Retina (tissue), 1 donor: Measurements from ENCODE around the gene PSMA7.

Experiments used
- DNase-seq: peaks from one replicate; pipeline ENCODE4 v3.0.0-alpha.2; 2016

PSMA7 gene

DNA sequence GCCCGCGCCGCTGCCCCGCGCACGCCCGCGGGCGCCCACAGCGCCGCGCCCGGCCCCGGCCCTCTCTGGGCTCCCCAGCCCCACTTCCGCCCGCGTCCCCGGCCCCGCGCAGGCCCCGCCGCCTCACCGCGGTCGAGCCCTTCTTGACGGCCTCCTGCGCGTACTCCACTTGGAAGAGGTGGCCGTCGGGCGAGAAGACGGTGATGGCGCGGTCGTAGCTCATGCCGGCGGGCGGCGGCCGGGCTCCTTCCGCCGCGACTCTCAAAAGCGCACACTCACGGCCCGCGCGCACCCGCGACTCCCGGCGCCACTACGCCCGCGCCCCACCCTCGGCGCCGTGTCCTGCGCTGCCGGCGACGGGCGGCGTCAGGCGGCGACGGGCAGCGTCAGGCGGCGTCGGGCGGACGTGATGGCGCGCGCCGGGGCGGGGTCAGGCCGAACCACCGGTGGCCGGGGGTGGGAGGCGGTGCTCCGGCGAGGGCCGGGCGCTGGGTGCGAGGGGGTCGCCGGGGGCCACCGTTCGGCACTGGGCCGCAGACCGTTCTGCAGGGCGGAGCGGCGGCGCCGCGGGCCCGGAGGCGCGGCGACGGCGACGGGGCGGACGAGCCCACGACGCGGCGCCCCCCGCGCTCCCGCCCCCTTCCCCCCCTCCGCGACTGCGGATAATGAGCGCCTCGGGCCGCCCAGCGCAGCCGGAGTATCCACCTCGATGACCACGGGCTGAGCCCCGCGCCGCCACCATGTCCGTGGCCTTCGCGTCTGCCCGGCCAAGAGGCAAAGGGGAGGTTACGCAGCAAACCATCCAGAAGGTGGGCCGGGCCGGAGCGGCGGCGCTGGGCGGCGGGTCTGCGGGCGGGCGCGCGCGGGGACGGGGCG, at the start of gene PSMA7, which contains the start of gene SS18L1:
Gene PSMA7 (minus strand): TSS at position 314 of the 876 bp plus-strand sequence. CDS start 91 bp downstream, at position 223.
Gene SS18L1 (plus strand): TSS at position 689 of the 876 bp plus-strand sequence. CDS start 52 bp downstream, at position 741.
- DNase-seq, result peak; percentile 87

DNA sequence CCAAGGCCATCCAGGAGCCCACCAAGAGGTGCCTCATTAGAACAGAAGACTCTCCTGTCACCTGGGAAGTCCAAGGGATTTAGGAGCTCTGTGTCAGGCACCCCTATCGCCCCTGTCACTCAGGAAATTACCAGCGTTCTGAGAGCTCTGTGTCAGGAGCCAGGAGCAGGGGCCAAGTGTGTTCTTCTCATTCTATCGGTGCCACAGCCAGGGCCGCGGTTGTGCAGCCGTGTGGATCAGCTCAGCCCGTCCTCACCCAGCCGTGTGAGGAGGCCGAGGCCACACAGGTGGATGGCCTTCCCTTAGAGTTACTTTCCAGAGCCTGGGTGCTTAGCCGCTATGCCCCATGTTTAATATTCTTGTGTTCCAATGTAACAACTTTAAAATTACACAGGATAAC, 49.4 kb upstream of the PSMA7 start:
- no peak for DNase-seq

DNA sequence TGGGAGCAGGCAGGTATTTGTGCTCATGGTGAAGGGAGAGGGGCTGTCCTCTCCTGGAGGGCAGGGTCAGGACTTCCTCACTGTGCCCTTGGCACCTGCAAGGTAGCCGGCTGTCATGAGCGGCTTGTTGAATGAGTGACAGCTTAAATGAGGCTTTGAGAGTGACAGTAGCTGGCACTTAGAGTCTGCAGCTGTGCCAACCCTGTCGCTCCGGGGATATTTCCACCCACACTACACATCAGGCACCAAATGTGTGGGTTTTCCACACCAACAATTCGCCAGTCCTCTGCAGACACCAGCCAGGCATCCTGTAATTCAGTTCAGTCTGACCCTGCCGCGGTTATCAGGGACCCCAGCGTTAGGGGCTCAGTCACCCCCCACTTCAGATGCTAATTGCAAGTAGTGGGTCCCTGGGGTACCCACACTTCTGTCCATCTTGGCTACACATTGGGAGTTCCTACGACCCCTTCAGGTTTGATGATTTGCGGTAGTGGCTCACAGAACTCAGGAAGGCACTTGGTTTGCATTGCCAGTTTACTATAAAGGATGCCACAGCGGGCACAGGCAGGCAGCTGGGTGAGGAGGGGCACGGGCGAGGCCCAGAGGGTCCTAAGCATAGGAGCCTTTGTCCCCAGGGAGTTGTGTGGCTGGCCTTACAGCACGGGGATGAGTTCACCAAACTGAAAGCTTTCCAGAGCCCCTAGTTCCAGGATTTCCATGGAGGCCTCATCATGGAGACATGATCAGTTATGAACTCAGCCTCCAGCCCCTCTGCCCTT, 48.8 kb upstream of the PSMA7 start:
- DNase-seq, result no peak

DNA sequence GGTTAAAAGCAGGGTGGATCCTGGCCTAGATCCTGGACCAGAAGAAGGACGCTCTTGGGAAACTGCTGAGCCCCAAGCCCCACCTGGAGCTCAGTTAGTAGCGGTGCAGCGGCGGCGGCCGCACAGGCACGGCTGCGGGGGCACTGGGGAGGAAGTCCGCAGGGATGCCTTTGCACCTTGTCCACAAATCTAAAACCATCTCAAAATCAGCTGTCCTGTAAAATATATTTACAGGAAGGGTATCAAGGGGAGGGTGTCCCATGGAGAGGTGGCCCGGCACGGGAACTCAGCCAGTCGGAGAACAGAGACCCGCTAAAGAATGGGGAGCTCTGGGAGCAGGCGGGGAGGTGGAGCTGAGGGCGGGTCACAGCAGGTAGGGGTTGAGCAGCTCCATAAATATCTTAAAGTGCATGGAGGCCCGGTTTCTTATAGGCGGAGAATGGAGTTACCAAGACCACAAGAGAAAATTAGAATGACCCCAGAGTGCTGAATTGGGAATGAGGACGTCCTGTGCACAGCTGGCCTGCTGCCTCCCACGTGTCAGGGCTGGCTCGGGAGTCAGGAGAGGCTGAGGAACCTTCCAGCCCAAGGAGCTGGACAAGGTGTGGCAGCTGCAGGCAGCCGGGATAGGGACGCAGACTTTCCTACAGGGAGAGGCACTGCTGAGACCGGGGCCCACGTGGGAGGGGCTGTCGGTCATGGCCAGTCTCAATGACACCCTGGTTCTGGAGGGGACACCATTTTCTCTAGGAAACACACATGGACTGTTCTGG, 47.6 kb upstream of the PSMA7 start:
- DNase-seq, result no peak

DNA sequence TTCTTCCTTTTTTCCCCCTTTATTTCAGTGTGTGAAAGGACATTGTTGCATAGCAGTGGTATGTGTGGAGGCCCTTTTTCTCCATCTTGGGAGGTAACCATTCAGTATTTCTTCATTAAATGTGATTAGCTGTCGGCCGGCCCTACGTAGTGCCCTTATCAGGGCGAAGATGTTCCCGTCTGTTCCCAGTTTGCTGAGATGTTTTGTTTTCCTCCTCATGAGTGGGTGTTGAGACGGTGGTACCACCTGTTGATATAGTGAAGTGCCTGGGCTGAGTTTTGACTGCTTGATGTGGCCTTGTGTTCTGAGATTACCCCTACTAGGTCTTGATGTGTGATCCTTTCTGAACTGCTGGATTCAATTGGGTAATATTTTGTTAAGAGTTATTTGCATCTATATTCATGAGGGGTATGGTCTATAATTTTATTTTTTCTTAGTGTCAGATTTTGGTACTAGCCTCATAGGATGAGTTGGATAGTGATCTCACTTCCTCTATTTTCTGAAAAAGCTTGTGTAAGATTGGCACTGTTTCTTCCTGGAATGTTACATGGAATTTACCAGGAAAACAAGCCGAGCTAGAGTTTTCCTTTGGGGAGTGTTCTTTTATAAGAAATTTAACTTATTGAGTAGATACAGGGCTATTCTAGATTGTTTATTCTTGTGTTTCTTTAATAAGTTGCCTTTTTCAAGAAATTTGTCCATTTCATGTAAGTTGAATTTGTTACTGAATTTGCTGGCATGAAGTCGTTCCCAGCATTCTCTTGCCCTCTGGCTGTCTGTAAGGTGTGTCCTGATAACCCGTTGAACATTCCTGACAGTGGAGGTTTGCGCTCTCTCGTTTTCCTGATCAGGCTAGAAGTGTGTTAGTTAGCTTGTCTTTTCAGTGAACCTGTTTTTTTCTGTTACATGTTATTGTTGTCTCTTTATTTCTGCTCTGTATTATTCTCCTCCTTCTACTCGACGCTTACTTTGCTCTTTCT, 44.0 kb upstream of the PSMA7 start:
- no peak for DNase-seq

DNA sequence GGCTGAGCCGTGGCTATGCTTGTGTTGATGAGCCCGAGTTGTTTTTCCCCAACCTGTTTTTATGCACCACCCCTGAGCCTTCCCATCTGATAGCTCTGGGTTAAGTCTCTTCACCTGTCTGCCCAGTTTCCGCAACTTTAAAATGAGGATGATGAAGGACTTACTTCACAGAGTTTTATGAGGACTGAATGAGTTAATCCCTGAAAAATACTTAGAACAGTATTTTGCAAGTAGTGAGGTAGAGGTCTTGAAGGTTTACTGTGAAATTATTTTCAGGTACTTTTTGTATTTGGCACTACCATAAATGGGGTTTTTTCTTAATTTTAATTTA, 42.9 kb upstream of the PSMA7 start:
- DNase-seq, result no peak

DNA sequence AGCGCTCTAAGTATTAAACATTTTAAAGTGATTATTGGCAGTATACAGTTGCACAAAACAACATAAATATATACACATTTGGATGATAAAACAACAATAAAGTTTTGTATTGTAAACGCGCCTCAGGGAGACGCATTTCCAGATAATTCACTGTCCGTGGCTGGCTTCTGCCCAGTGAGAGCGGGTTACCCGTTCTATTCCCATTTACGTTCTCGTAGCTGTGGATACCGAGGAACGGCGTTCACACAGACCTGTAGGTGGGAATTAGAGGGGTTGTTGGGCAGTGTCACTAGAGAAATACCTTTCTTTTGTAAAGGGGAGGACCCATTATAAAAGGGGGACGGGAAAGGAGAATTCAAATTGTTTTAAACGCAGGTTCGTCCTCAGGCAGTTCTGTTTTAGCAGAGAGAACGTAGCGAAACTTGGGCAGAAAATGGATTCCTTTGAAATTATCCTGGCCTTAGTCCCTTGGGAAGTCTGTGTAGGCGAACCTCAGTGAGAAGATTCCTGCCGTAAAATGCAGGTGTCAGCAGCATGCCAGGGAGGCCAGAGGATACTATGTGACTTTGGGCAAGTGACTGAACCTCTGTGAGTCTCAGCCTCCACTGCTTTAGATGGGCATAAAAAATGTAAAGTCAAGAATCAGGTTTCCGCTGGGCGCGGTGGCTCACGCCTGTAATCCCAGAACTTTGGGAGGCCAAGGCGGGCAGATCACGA, 40.4 kb upstream of the PSMA7 start:
- DNase-seq, result no peak

DNA sequence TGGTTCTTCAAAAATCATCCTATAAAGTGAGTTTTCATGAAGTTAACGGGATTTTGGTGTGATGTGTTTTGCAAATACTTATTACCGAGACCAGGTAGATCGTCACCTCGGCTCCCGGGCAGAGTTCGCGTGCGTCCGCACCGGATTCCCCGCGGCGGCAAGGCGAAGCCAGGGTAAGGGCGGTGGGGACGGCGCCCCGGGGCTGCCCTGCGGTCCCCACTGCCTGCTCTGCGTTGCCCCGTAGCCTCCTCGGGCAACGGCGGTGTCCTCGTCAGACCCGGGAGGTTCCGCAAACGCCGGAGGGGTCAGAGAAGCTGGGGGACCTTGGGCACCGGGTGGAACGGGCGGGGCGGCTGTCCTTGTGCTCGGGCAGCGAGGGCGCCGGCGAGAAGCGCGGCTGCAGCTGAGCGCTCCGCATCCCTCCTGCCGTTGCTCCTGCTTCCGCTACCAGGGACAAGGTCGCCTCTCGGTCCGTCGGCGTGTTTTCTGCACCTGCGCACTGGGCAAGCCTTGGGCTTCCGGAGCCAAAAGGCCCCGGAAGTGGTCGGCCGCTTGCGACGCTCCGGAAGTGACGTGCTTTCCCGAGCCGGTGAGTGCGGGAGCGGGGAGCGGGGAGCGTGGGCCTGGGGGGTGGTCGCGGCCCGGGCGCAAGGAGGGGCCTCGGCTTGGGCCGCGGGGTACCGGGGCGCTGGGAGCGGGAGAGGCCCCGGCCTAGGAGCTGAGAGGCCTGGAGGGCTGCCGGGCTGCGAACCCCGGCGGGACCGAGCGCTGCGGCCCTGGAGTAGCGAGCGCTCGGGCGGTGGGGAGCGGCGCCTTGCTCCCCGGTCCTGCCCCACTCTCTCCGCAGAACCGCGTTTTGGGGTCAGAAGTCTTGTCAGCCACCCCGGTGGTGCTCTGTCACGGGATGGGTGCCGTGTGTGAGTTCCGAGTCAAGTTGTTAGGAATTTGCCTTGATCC, 39.6 kb upstream of the PSMA7 start, which contains the start of gene MTG2:
Gene MTG2 (plus strand): TSS at position 560 of the 957 bp plus-strand sequence. CDS start 10,393 bp downstream, outside the sequence.
- DNase-seq, result peak; percentile 94

DNA sequence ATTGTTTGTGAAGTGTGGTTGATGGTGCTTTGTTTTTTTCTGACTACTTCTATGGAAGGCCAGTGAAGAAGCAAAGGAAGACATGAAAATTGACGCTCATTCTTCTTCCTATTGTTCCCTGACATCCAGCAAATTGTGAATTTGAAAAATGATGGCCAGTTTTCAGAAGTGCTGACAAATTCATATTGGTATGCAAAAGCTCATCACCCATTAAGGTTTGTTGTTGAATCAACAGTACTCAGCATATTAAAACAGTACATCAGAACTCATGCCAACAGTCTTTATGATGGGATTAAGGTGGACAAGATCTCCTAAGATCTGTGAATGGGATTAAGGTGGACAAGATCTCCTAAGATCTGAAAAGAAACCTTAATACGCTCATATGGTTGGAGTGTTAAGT, 38.6 kb upstream of the PSMA7 start:
- no peak for DNase-seq

DNA sequence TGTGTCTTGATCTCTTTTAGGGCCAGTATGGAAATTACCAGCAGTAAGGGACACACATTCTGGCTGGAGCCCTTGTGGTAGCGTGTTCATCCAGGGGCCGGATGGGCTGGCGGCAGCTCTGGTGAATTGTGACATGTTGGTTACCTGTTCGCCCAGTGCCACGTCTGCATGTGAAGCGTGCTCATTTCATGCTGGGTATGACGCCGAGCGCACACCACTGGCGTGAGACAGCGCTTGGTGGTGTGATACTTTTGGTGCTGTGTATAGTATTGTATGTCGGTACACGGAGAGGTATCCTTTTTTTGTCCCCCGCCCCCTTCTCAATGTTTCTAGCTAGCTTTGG, 35.9 kb upstream of the PSMA7 start:
- DNase-seq, result no peak

DNA sequence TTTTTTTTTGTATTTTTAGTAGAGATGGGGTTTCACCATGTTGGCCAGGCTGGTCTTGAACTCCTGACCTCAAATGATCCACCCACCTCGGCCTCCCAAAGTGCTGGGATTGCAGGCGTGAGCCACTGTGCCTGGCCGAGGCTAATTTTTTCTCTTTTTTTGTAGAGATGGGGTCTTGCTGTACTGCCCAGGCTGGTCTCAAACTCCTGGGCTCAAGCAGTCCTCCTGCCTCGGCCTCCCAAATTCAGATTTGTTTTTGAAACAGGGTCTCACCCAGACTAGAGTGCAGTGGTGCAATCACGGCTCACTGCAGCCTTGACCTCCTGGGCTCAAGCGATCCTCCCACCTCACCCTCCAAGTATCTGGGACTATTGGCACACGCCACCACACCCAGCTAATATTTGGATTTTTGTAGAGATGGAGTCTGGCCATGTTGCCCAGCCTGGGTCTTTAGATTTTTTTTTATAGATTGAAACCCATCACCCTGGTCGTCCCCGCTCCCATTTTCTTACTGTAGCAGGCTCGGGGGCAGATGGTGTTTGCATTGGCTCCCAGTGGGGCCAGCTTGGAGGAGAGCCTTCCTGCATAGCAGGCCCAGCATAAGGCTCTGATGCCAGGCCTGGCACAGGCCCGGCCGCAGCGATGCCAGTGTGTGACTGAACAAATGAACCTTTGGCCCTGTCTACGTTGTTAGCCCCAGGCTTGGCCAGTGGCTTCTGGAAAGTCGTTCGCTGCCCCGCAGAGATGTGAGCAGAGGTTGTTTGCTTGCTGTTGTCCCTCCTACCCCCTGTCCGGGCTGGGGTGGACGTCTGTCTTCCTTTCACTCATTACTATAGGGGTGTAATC, 35.3 kb upstream of the PSMA7 start:
- no peak for DNase-seq

DNA sequence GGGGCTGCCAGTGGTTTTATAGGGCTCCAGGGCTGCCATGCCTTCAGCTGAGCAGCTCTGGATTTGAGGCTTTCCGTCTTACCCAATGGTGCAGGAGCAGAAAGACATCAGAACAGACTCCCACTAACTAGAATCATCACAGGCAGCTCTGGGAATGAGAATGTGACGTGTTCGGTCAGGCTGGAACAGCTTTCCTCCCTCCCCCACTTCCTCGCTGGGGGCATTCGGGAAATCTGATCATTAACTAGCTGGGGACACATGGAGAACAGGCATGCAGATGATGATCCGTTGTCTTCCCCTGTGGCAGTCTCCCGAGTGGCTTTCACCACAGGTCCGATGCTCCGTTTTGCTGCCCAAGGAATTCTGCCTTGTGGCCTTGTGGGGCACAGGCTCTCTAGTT, 34.1 kb upstream of the PSMA7 start:
- no peak for DNase-seq

DNA sequence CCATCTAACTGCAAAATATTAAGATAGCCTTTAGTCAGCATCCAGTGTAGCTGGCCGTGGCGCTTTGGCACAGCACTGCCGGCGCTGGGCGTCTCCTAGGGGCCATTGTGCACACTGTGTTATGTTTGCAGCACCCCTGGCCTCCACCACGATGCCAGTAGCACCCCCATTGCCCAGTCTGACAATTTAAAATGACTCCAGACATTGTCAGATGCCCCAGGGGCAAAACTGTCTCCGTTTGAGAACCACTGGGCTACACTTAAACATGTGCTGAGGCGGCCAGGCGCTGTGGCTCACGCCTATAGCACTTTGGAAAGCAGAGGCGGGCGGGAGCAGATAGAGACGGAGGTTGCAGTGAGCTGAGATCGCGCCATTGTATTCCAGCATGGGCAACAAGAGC, 33.7 kb upstream of the PSMA7 start:
- DNase-seq, result no peak

DNA sequence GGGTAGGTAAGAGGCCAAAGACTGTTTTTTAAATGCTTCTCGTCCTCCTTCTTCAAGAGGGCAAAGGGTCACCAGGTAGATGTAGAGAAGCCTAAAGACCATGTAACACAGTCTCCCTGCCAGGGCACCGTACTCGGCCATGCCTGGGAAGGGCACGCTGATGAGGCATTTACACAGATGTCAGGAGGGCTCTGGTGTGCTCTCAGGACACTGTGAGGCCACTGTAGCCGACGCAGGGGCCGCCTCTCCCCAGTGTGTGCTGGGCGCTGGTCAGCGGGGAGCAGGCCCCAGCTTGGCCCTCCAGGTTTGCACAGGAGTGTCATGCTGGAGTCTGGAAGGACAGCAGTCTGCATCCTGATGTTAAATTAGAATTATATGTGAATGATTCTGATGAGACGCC, 32.5 kb upstream of the PSMA7 start:
- no peak for DNase-seq

DNA sequence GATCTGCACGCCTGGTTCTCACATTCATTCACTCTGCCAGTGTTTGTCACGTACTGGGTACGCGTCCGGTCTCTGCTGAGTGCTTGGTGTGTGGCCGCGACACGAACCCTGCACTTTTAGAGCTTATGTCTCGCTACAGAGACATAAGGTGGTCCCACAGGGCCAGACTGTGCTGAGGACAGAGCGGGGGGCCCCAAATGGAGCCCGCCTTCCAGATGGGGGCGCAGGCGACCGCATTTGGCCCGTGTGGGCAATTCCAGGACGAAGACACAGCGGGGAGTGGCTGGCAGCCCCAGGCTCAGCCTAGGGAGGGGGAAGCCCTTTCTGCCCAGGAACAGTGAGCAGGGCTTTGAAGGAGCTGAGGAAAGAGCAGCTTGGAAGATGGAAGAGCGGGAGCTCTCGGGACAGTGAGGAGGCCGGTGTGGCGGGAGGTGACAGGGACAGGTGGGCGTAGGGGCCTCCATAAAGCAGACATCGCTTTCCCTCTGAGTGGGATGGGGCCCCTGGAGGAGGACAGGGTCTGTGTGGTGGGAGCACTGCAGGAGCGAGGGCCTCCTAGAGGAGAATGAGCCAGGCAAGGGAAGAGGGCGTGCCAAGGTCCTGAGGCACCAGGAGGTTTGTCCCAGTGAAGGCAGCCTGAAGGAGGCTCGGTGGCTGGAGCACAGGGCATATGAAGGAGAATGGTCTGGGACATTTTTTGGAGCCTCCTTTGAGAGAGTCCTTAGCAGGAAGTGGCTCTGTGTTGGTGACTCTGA, 31.9 kb upstream of the PSMA7 start:
- no peak for DNase-seq

DNA sequence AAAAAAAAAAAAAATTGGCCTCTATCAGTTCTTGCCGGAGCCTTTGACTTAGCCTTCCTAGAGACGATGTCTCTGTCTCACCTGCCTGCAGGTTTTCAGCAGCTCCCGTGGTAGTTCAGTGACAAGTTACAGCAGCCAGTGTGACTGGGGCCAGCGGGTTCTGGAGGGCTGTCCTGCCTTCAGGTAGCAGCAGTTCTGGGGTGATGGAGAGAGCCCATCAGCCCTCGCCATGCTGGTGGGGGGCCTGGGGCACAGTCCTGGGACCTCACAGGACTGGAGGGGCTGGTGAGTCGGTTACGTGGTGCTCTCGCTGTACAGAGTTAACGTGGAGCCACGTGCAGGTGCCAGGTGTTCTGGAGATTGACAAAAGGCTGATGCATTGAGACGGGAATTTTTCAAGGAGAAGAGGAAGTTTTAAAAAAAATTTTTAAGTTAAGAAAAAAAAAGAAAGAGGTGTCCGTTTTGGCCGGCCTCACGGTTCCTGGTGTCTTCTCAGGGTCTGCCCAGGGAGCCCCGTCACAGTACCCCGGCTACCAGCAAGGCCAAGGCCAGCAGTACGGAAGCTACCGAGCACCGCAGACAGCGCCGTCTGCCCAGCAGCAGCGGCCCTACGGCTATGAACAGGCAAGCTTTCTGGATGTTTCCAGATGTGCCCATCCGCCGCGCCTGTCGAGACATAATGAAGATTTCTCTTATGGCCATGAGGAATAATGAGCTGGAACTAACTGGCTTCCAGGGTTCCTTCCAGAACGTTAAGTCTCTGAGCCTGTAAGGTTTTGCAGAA, 31.0 kb upstream of the PSMA7 start:
- DNase-seq, result no peak

DNA sequence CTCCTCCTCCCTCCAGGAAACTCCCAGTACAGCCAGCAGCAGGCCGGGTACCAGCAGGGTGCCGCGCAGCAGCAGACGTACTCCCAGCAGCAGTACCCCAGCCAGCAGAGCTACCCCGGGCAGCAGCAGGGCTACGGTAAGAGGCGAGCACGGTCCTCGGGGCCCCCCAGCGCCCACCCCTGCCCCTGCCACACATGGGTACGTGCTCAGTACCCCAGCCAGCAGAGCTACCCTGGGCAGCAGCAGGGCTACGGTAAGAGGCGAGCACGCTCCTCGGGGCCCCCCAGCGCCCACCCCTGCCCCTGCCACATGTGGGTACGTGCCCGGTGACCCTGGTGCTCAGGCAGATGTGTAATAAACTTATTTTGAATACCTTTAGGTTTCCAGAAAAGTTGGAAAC, 29.5 kb upstream of the PSMA7 start:
- DNase-seq, result no peak

DNA sequence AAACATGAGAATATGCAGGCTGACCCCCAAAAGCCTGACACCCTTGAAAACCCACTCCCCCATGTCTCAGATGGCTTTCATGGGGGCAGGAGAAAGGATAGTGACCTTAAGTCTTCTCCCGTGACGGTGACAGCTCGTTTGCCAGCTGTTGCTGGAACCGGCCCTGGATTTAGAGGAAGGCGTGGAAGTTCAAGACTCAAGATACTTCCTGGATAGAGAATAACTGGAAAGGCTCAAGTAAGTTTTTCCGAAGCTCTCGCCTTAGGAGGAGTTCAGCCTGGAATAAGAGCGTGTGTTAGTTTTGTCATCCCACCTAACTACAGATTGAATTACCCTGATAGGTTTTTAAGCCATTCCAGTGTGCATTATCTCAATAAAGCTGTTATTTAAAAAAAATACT, 28.1 kb upstream of the PSMA7 start:
- DNase-seq, result no peak
